Measurements from ENCODE around the gene KIR3DL3. TPM values are rescaled to one million over a fixed set of nuclear protein-coding genes. Genes with fewer than 3 reads are reported as not detected.
"Not testable (repeated sequence)": the region's sequence is repeated elsewhere in the genome, so short reads cannot be mapped to it uniquely, and the experiment has no call there.

KIR3DL3 gene
- total RNA-seq, 4 donors from 2014 or later: not detected

- no peak for TF ChIP-seq CTCF (IDR thresholded peaks at IDR 0.05)
- no peak for ATAC-seq (ENCODE audit: low FRiP score)
- no peak for DNase-seq (ENCODE audit: low spot score)
Observed at GRCh38 chr19:54694648-54695047, 29.6 kb upstream of the KIR3DL3 start.

GRCh38 chr19:54696117-54696548 is 28.1 kb upstream of the KIR3DL3 start:
- DNase-seq (ENCODE audit: low spot score): no peak
- peak; percentile 36 for ATAC-seq (ENCODE audit: low FRiP score)
- TF ChIP-seq CTCF (IDR thresholded peaks at IDR 0.05): no peak

GRCh38 chr19:54696766-54697165 is 27.5 kb upstream of the KIR3DL3 start:
- no peak for TF ChIP-seq CTCF (IDR thresholded peaks at IDR 0.05)
- ATAC-seq (ENCODE audit: low FRiP score) (no peak), DNase-seq (ENCODE audit: low spot score) (no peak)

- not testable (repeated sequence) for ATAC-seq (ENCODE audit: low FRiP score); DNase-seq (ENCODE audit: low spot score)
Observed at GRCh38 chr19:54697716-54698115, 26.5 kb upstream of the KIR3DL3 start.

- no peak for ATAC-seq (ENCODE audit: low FRiP score)
- no peak for TF ChIP-seq CTCF (IDR thresholded peaks at IDR 0.05)
- no peak for DNase-seq (ENCODE audit: low spot score)
Observed at GRCh38 chr19:54704928-54705327, 19.3 kb upstream of the KIR3DL3 start.

GRCh38 chr19:54707962-54708361 is 16.3 kb upstream of the KIR3DL3 start:
- no peak for ATAC-seq (ENCODE audit: low FRiP score)
- DNase-seq (ENCODE audit: low spot score): no peak
- TF ChIP-seq CTCF (IDR thresholded peaks at IDR 0.05): no peak

- no peak for ATAC-seq (ENCODE audit: low FRiP score)
- DNase-seq (ENCODE audit: low spot score): no peak
- no peak for TF ChIP-seq CTCF (IDR thresholded peaks at IDR 0.05)
Observed at GRCh38 chr19:54708781-54709180, 15.5 kb upstream of the KIR3DL3 start.

Data from omental fat pad (tissue), 4 donors.